Esophagus muscularis mucosa (tissue), 3 donors: Measurements from ENCODE around the gene EML2.

Experiments used
- CTCF ChIP-seq, 3 experiments: fragments of 200-600 bp in 2 of 3; fragments of 450-650 bp in 1 of 3; sonication (generic) in 2 of 3; IDR thresholded peaks; one replicate each; pipeline ENCODE4 v1.5.1; 2017 to 2019; ENCODE audit warnings: antibody characterized with exemption in 3 of 3, mild to moderate bottlenecking in 2 of 3, moderate library complexity in 1 of 3
- POLR2A ChIP-seq: fragments of 450-650 bp; IDR thresholded peaks from one replicate; pipeline ENCODE4 v1.6.1; 2017; ENCODE audit warnings: antibody characterized with exemption, moderate library complexity, mild to moderate bottlenecking, low read depth
- POLR2AphosphoS5 ChIP-seq, 2 donors: sonication (generic); formaldehyde crosslinking; IDR thresholded peaks; one replicate each; pipeline ENCODE4 v1.6.1; 2017; ENCODE audit warnings: antibody characterized with exemption in 2 of 2

GRCh38 chr19:45608948-45609347 is 30.2 kb downstream of the EML2 start:
- no peak for TF ChIP-seq CTCF (IDR thresholded peaks at IDR 0.05)
- TF ChIP-seq POLR2AphosphoS5 (IDR thresholded peaks at IDR 0.05) = no peak
- no peak for TF ChIP-seq POLR2A
